Measurements from ENCODE around the gene PKIB.
"Not testable (repeated sequence)": the region's sequence is repeated elsewhere in the genome, so short reads cannot be mapped to it uniquely, and the experiment has no call there.

PKIB gene

GRCh38 chr6:122640366-122640765, 30.2 kb downstream of the PKIB start:
- Histone ChIP-seq H3K4me2 (ENCODE audit: low read length) (no peak overlapping the region), H2AFZ (no peak overlapping the region), H3K9ac (no peak overlapping the region), H3K27me3 (ENCODE audit: control insufficient read depth, insufficient read depth, low read length) (no peaks in the 10 kb centered on the region), H3K36me3 (ENCODE audit: control insufficient read depth, insufficient read depth, low read length) (no peaks in the 10 kb centered on the region), H3K9me3 (ENCODE audit: control insufficient read depth, low read length) (no peaks in the 10 kb centered on the region), H3K4me3 (ENCODE audit: low read depth, low read length) (no peak overlapping the region), H3K4me1 (no peaks in the 10 kb centered on the region), H3K27ac (no peak overlapping the region), H3K79me2 (no peaks in the 10 kb centered on the region)
- TF ChIP-seq CTCF (IDR thresholded peaks at IDR 0.05), result no peak

GRCh38 chr6:122641819-122642218, 31.6 kb downstream of the PKIB start:
- no peak for TF ChIP-seq CTCF (IDR thresholded peaks at IDR 0.05)

DNA sequence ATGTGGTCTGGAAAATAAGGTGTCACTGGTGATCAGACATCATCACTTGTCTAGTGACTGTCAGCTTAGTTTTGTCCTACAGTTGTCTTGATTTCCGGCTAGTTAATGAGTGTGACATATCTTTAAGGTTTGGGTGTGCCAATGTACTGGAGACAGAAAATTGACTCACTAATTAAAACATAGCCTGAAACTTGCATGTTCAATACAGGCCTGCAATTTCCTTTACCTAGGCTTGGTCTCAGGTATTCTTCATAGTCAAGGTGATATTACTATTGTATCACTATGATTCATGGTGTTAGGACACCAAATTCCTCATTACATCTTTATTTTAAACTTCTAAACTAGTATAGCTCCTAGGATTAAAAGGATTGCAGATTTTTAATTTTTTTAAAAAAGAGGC, 32.4 kb downstream of the PKIB start:
- not testable (repeated sequence) for H3K27me3 ChIP-seq (ENCODE audit: control insufficient read depth, insufficient read depth, low read length); H3K79me2 ChIP-seq; H3K36me3 ChIP-seq (ENCODE audit: control insufficient read depth, insufficient read depth, low read length); H3K9me3 ChIP-seq (ENCODE audit: control insufficient read depth, low read length); H3K4me1 ChIP-seq; H3K4me3 ChIP-seq (ENCODE audit: low read depth, low read length); H2AFZ ChIP-seq; H3K4me2 ChIP-seq (ENCODE audit: low read length); H3K27ac ChIP-seq; H3K9ac ChIP-seq

More at GRCh38 chr6:122641819-122642218, 31.6 kb downstream of the PKIB start:
- no peaks in the 10 kb centered on the region for H3K36me3 ChIP-seq (ENCODE audit: control insufficient read depth, insufficient read depth, low read length)
- H3K27ac ChIP-seq, result no peak overlapping the region
- H3K27me3 ChIP-seq (ENCODE audit: control insufficient read depth, insufficient read depth, low read length), result no peaks in the 10 kb centered on the region
- H3K4me2 ChIP-seq (ENCODE audit: low read length), result no peak overlapping the region
- H3K4me3 ChIP-seq (ENCODE audit: low read depth, low read length), result no peak overlapping the region
- no peak overlapping the region for H2AFZ ChIP-seq
- H3K9ac ChIP-seq, result no peak overlapping the region
- H3K4me1 ChIP-seq, result no peaks in the 10 kb centered on the region
- H3K79me2 ChIP-seq, result no peaks in the 10 kb centered on the region
- H3K9me3 ChIP-seq (ENCODE audit: control insufficient read depth, low read length), result no peaks in the 10 kb centered on the region

- no peak overlapping the region for H2AFZ ChIP-seq
- no peak overlapping the region for H3K4me3 ChIP-seq (ENCODE audit: low read depth, low read length)
- H3K36me3 ChIP-seq (ENCODE audit: control insufficient read depth, insufficient read depth, low read length), result no peaks in the 10 kb centered on the region
- H3K4me1 ChIP-seq, result no peaks in the 10 kb centered on the region
- H3K9me3 ChIP-seq (ENCODE audit: control insufficient read depth, low read length), result no peaks in the 10 kb centered on the region
- no peaks in the 10 kb centered on the region for H3K79me2 ChIP-seq
- no peak overlapping the region for H3K27ac ChIP-seq
- H3K9ac ChIP-seq, result no peak overlapping the region
- no peaks in the 10 kb centered on the region for H3K27me3 ChIP-seq (ENCODE audit: control insufficient read depth, insufficient read depth, low read length)
- no peak overlapping the region for H3K4me2 ChIP-seq (ENCODE audit: low read length)
- TF ChIP-seq CTCF (IDR thresholded peaks at IDR 0.05), result no peak
Observed at GRCh38 chr6:122645256-122645655, 35.1 kb downstream of the PKIB start.

DNA sequence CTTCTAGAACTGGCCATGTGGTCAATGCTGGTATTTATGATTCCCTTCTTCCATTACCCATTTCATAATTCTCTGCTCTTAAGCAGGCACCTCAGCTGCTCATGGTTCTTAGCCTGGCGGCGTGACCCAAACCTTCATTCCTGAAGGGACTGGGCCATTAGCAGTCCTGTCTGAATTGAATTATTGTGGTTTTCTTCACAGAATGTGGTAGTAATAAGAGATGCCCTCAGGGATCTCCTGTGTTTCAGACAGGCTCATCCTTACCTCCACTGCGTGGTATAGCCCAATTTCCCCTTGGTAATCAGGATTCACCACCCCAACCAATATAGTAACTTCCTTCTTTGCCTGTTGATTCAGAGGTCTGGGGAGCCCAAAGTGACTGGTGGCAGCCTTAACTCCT, 37.6 kb downstream of the PKIB start:
- no peaks in the 10 kb centered on the region for H3K9me3 ChIP-seq (ENCODE audit: control insufficient read depth, low read length)
- no peak overlapping the region for H3K4me2 ChIP-seq (ENCODE audit: low read length)
- no peaks in the 10 kb centered on the region for H3K27me3 ChIP-seq (ENCODE audit: control insufficient read depth, insufficient read depth, low read length)
- peaks cover 2% of the 10 kb centered on the region for H3K79me2 ChIP-seq
- H2AFZ ChIP-seq, result no peak overlapping the region
- no peaks in the 10 kb centered on the region for H3K4me1 ChIP-seq
- H3K4me3 ChIP-seq (ENCODE audit: low read depth, low read length), result no peak overlapping the region
- no peaks in the 10 kb centered on the region for H3K36me3 ChIP-seq (ENCODE audit: control insufficient read depth, insufficient read depth, low read length)
- no peak overlapping the region for H3K27ac ChIP-seq
- H3K9ac ChIP-seq, result no peak overlapping the region
- no peak for TF ChIP-seq CTCF (IDR thresholded peaks at IDR 0.05)
